Thyroid gland (tissue), 4 donors: Measurements from ENCODE around the gene RAB3GAP1.

Experiments
- POLR2A ChIP-seq, 2 donors: fragments of 450-650 bp; IDR thresholded peaks; one replicate each; pipeline ENCODE4 v1.6.1; 2017; ENCODE audit warnings: antibody characterized with exemption in 2 of 2, mild to moderate bottlenecking in 2 of 2, moderate library complexity in 1 of 2
- TF ChIP-seq, protein P1 (sequence below), 6 experiments: fragments of 200-600 bp in 3 of 6; fragments of 450-650 bp in 3 of 6; sonication (generic) in 3 of 6; IDR thresholded peaks; one replicate each; pipeline ENCODE4 v1.5.1; 2016 to 2019; ENCODE audit warnings: antibody characterized with exemption in 6 of 6, mild to moderate bottlenecking in 2 of 6, inconsistent platforms in 1 of 6, moderate library complexity in 1 of 6

DNA sequence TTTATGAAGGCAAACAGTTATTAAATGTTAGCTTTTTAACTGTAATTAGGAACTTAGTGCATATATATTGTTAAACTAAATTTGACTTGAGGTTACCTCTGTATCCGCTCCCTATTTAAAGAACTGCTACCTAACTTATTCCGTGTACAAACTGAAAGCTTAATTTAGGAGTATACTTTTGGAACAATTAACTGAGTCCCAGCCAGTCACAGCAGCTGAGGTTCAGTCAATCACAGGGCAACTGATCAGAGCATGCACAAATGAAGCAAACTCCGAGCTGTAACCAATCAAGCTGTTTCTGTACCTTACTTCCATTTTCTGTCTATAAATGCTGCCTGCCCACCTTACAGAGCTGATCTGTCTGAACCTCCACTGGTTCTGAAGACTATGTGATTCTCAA, 61.2 kb downstream of the RAB3GAP1 start:
- TF ChIP-seq, protein P1, sequence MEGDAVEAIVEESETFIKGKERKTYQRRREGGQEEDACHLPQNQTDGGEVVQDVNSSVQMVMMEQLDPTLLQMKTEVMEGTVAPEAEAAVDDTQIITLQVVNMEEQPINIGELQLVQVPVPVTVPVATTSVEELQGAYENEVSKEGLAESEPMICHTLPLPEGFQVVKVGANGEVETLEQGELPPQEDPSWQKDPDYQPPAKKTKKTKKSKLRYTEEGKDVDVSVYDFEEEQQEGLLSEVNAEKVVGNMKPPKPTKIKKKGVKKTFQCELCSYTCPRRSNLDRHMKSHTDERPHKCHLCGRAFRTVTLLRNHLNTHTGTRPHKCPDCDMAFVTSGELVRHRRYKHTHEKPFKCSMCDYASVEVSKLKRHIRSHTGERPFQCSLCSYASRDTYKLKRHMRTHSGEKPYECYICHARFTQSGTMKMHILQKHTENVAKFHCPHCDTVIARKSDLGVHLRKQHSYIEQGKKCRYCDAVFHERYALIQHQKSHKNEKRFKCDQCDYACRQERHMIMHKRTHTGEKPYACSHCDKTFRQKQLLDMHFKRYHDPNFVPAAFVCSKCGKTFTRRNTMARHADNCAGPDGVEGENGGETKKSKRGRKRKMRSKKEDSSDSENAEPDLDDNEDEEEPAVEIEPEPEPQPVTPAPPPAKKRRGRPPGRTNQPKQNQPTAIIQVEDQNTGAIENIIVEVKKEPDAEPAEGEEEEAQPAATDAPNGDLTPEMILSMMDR (IDR thresholded peaks at IDR 0.05), result no peak
- TF ChIP-seq POLR2A (IDR thresholded peaks at IDR 0.05), result no peak
